Renal pelvis (tissue), 12 donors: ENCODE results near the gene H2AZ1. TPM values are rescaled to one million over a fixed set of nuclear protein-coding genes. Genes with fewer than 3 reads are reported as not detected.

Experiments used
- DNase-seq: peaks from one replicate; pipeline ENCODE4 v3.0.0-alpha.2; 2013
- long read RNA-seq, 16 experiments: transcript quantifications; one replicate each; lab custom pipeline, GENCODE V29; 2026
- polyA plus RNA-seq, 3 donors: library from polyadenylated mRNA; unstranded; fragments of 120-200 nt; gene quantifications; one replicate each; pipeline ENCODE4 v1.2.1, GENCODE V29; 2013; ENCODE audit not compliant: insufficient read length in 3 of 3

The H2AZ1 gene
- polyA plus RNA-seq: 100 to 1,000 TPM; 338 to 440 (median 377) TPM
- long read RNA-seq, donor 1, transcript H2AFZ-203 (4 exons, 1,254 nt): minor isoform, 18 of 360 reads
- long read RNA-seq, donor 1, transcript H2AFZ-201 (5 exons, 979 nt): major isoform, 273 of 360 reads
- long read RNA-seq, donor 1, partial matches to known transcripts: 52 of 360 reads
- long read RNA-seq, donor 1, other reads (novel, unspliced or antisense): 17 of 360 reads
- long read RNA-seq, donor 2, transcript H2AFZ-201 (5 exons, 979 nt): major isoform, 401 of 510 reads
- long read RNA-seq, donor 2, transcript H2AFZ-203 (4 exons, 1,254 nt): minor isoform, 11 of 510 reads
- long read RNA-seq, donor 2, partial matches to known transcripts: 62 of 510 reads
- long read RNA-seq, donor 2, other reads (novel, unspliced or antisense): 35 of 510 reads
- long read RNA-seq, donor 3, transcript H2AFZ-203 (4 exons, 1,254 nt): minor isoform, 7 of 388 reads
- long read RNA-seq, donor 3, transcript H2AFZ-201 (5 exons, 979 nt): major isoform, 301 of 388 reads
- long read RNA-seq, donor 3, partial matches to known transcripts: 39 of 388 reads
- long read RNA-seq, donor 3, other reads (novel, unspliced or antisense): 39 of 388 reads
- long read RNA-seq, donor 4, transcript H2AFZ-203 (4 exons, 1,254 nt): minor isoform, 16 of 394 reads
- long read RNA-seq, donor 4, transcript H2AFZ-201 (5 exons, 979 nt): major isoform, 321 of 394 reads
- long read RNA-seq, donor 4, partial matches to known transcripts: 18 of 394 reads
- long read RNA-seq, donor 4, other reads (novel, unspliced or antisense): 35 of 394 reads
- long read RNA-seq, donor 5, transcript H2AFZ-201 (5 exons, 979 nt): major isoform, 190 of 216 reads
- long read RNA-seq, donor 5, transcript H2AFZ-203 (4 exons, 1,254 nt): minor isoform, 5 of 216 reads
- long read RNA-seq, donor 5, partial matches to known transcripts: 5 of 216 reads
- long read RNA-seq, donor 5, other reads (novel, unspliced or antisense): 14 of 216 reads
- long read RNA-seq, donor 6, transcript H2AFZ-203 (4 exons, 1,254 nt): minor isoform, 7 of 248 reads
- long read RNA-seq, donor 6, transcript H2AFZ-201 (5 exons, 979 nt): major isoform, 201 of 248 reads
- long read RNA-seq, donor 6, partial matches to known transcripts: 13 of 248 reads
- long read RNA-seq, donor 6, other reads (novel, unspliced or antisense): 25 of 248 reads
- long read RNA-seq, donor 7, transcript H2AFZ-201 (5 exons, 979 nt): major isoform, 325 of 384 reads
- long read RNA-seq, donor 7, transcript H2AFZ-203 (4 exons, 1,254 nt): minor isoform, 10 of 384 reads
- long read RNA-seq, donor 7, partial matches to known transcripts: 17 of 384 reads
- long read RNA-seq, donor 7, other reads (novel, unspliced or antisense): 31 of 384 reads
- long read RNA-seq, donor 8, transcript H2AFZ-201 (5 exons, 979 nt): major isoform, 111 of 122 reads
- long read RNA-seq, donor 8, partial matches to known transcripts: 0 of 122 reads
- long read RNA-seq, donor 8, other reads (novel, unspliced or antisense): 6 of 122 reads
- long read RNA-seq, donor 9, transcript H2AFZ-201 (5 exons, 979 nt): major isoform, 331 of 388 reads
- long read RNA-seq, donor 9, transcript H2AFZ-203 (4 exons, 1,254 nt): minor isoform, 12 of 388 reads
- long read RNA-seq, donor 9, partial matches to known transcripts: 9 of 388 reads
- long read RNA-seq, donor 9, other reads (novel, unspliced or antisense): 35 of 388 reads
- long read RNA-seq, donor 10, transcript H2AFZ-203 (4 exons, 1,254 nt): minor isoform, 10 of 368 reads
- long read RNA-seq, donor 10, transcript H2AFZ-201 (5 exons, 979 nt): major isoform, 276 of 368 reads
- long read RNA-seq, donor 10, partial matches to known transcripts: 54 of 368 reads
- long read RNA-seq, donor 10, other reads (novel, unspliced or antisense): 27 of 368 reads
- long read RNA-seq, donor 11, transcript H2AFZ-201 (5 exons, 979 nt): major isoform, 195 of 233 reads
- long read RNA-seq, donor 11, transcript H2AFZ-203 (4 exons, 1,254 nt): minor isoform, 8 of 233 reads
- long read RNA-seq, donor 11, partial matches to known transcripts: 9 of 233 reads
- long read RNA-seq, donor 11, other reads (novel, unspliced or antisense): 17 of 233 reads
- long read RNA-seq, donor 12, transcript H2AFZ-201 (5 exons, 979 nt): major isoform, 397 of 463 reads
- long read RNA-seq, donor 12, transcript H2AFZ-203 (4 exons, 1,254 nt): minor isoform, 17 of 463 reads
- long read RNA-seq, donor 12, partial matches to known transcripts: 15 of 463 reads
- long read RNA-seq, donor 12, other reads (novel, unspliced or antisense): 33 of 463 reads
- long read RNA-seq, donor 13, transcript H2AFZ-201 (5 exons, 979 nt): major isoform, 135 of 157 reads
- long read RNA-seq, donor 13, partial matches to known transcripts: 5 of 157 reads
- long read RNA-seq, donor 13, other reads (novel, unspliced or antisense): 13 of 157 reads
- long read RNA-seq, donor 14, transcript H2AFZ-201 (5 exons, 979 nt): major isoform, 453 of 630 reads
- long read RNA-seq, donor 14, transcript H2AFZ-203 (4 exons, 1,254 nt): minor isoform, 14 of 630 reads
- long read RNA-seq, donor 14, partial matches to known transcripts: 97 of 630 reads
- long read RNA-seq, donor 14, other reads (novel, unspliced or antisense): 61 of 630 reads
- long read RNA-seq, donor 15, transcript H2AFZ-203 (4 exons, 1,254 nt): minor isoform, 13 of 429 reads
- long read RNA-seq, donor 15, transcript H2AFZ-201 (5 exons, 979 nt): major isoform, 355 of 429 reads
- long read RNA-seq, donor 15, partial matches to known transcripts: 23 of 429 reads
- long read RNA-seq, donor 15, other reads (novel, unspliced or antisense): 34 of 429 reads
- long read RNA-seq, donor 16, transcript H2AFZ-203 (4 exons, 1,254 nt): minor isoform, 15 of 486 reads
- long read RNA-seq, donor 16, transcript H2AFZ-201 (5 exons, 979 nt): major isoform, 352 of 486 reads
- long read RNA-seq, donor 16, partial matches to known transcripts: 76 of 486 reads
- long read RNA-seq, donor 16, other reads (novel, unspliced or antisense): 38 of 486 reads

DNA sequence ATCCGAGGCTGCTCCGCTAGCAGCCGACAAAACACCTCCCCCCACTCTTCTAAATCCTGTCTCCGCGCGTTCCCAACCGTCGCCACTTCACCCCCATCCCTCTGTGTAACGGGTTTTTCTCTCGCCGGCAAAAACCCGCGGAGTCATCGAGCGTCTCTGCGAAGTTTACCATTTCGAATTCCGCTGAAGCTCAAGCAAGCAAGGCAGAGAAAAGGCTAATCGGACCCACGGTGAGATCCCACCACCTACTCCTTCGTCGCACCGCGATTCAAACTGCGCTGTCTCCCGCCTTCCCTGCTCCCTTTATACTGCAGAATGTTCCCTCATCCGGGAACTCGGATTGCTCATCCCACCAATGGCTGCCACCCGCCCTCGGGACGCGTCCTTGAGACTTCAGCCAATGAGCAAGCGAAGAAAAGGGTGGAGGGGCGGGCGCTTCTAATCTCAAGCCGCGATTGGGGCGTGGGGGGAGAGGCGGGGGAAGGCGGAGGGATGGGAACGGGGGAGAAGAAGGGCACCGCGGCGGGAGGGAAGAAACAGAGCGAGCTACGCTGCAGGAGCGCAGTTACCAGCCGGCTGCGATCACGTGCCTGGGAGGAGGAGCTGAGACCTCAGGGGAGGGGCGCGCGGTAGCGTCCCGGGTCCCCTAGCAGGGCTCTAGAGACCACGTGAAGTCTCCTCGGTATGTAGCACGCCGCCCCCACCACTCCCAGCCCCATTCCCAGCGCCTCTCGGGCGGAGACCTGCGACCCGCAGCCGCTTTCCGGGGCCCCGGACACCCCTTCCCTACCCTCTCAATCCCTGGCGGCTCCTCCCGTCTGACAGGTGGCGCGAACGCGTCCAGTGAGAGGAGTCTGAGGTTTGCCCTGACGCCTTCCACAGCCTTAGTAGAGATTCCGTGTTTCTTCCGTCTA, at the start of gene H2AZ1:
H2AZ1 (minus strand) TSS at position 277 of the 914 bp plus-strand sequence; CDS start at position 172, 105 bp downstream.
- DNase-seq: peak; percentile 100

GRCh38 chr4:99998062-99998867, 48.2 kb upstream of the H2AZ1 start:
- DNase-seq: no peak

DNA sequence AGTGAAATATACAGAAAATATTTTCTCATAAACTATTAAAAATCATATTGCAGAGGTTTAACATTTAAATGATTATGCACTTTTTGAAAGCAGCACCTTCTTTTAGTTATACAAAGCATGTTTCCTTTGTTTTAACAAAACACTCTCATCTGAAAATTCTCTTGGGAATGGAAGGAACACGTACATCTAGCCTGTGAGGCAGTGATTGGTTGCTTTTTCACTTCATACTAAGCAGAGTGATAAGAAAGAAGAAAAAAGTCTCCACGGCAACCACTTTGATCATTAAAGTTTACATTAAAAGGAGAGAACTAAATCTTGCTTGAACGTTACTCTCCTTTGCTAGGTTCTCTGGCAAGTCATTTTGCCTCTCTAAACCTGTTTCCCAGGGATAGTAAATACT, 41.7 kb upstream of the H2AZ1 start:
- DNase-seq: no peak

DNA sequence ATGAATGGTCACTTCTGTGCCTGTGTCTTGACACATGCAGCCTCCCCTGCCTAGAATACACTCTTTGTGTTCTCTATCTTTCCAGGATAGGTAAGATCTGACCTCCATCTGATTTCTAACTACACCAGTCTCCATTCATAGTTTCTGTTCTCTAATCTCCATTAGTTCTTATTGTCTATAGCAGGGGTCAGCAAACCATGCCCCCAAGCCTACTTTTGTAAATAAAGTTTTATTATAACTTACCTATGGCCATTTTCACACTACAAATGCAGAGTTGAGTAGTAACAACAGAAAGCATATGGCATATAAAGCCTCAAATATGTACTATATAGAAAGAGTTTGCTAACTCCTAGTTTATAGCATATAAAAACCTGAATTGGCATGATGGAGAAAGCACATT, 37.6 kb upstream of the H2AZ1 start:
- no peak for DNase-seq

GRCh38 chr4:99986792-99987191, 36.7 kb upstream of the H2AZ1 start:
- DNase-seq: no peak

DNA sequence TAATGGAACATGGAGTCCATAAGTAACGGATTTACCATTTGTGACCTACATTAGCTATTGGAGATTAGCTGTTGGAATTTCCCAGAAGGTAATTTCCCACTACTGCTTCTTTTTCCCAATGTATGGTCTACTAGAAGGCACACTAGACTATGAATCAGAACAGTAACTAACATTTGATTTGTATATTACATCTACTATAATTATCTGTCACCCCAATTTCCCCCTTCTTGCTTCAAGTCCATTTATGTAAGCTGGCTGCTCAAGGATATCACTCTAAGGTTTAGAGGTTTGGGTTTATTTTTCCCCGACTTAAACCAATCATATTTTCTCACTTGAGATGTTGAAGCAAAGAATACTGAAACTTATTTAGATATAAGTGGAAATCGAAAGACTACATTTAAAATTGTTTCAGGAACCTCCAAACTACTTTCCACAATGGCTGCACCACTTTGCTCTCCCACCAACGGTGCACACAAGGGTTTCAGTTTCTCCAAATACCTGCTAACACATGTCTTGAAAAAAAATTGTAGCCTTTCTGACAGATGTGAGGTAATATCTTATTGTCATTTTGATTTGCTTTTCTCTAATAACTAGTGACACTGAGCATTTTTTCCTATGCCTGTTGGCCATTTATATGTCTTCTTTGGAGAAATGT, 33.3 kb upstream of the H2AZ1 start:
- no peak for DNase-seq

DNA sequence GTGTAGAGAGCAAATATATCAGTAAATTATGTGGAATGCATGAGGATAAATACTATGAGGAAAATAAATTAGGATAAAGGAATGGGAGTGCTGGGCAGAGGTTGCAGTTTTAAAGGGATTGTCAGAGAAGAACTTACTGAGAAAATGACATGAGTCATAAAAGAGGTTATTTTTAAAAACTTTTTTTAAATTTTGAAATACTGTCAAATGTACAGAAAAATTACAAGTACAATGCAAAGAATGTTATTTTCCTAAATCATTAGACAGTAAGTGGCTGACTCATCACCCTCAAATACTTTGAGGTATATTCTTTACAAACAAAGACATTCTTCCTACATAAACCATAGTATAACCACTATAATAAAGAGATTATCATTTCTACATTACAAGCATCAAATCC, 29.8 kb upstream of the H2AZ1 start:
- DNase-seq: no peak

DNA sequence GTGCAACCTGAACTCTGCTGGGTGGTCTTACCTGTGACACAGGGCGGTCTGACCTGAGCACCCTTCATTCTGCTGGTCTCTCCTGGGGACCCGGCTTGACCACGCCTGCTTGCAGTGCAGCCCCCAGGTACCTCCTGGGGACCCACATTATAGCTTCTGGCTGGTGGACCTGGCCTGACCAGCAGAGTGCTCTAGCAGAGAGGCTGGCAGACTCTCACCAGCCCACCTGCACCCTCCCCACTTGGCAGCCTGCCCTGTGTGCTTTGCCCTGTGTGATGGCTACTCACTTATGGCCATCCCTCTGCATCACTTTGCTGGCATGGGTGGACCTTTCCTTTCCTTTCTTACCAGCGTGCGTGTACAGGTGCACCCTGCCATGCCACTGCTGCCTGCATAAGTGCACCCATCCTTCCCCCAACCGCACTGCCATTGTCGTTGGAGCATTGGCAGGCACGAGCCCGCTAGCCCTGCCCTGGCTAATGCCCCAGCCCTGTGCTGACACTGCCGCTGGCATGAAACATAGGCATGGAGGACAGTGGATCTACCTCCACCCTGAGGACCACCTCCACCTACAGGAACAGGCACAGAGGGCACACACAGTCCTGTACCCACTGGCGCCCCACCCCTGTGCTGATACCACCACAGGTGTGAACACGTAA, 21.5 kb upstream of the H2AZ1 start:
- DNase-seq: no peak

- no peak for DNase-seq
These were observed 18.3 kb upstream of the H2AZ1 start for GRCh38 chr4:99968330-99968729.

DNA sequence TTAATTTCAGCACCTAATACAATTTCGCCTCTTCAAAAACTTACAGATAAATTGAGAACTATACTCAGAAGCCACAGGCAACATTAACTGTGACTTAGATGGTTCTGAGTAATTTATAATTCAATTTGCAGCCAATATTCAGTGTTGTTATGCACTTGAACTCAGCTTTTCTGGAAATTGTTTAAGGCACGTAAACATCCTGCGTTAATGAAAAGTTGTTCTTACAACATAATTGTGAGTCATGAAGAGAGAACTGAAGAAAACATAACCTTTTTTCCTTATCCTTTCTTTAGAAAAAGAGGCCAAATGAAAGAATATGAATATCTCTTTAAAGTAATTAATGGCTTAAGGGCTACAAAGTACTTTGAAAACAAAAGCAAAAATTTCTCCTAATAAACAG, 16.6 kb upstream of the H2AZ1 start:
- DNase-seq: no peak

DNA sequence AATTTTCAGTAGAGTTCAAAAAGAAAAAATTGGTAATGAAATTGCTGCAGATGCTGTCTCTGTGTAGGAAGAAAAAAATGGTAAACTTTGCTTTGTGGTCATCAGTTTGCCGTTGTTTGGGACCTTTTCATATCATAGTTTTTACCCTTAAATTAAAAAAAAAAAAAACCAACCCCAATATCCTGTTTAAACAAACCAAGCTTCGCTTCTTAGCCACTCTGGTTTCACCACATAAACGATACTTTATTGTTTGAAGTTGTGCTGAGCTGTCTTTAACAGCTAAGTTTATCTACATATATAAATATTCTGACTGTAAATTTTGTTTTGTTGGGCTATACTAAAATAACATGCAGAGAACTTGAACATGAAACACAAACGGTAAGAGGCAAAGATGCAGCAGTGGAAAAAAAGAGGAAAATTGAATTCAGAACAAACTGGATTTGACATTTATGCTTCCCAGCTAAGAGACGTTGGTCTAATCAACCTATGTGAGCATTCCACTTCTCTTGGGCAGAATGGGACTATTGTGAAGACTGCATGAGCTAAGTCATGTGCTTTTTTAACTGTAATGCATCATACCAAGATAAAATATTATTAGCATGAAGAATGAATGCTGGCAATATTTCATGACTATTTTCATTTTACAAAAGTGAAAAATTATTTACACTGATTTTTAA, 15.7 kb upstream of the H2AZ1 start:
- no peak for DNase-seq

DNA sequence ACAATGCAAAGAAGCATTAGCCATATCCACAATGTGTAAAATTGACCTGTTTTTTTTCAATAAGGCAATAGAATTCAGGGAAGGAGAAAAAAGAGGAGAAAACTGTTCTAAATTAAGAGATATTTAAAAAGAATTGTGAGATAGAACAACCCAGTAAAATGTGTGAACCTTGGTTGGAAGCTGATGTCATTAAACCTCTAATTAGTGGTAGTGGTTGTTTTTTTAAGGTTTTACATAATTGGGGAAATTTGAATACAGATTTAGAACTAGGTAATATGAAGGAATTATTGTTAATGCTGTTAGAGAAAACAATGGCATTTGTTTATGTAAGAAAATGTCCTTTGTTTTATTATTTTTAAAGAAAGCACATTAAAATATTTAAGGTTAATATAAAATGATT, 15.1 kb upstream of the H2AZ1 start:
- DNase-seq: no peak

GRCh38 chr4:99961711-99962110, 11.6 kb upstream of the H2AZ1 start:
- no peak for DNase-seq

DNA sequence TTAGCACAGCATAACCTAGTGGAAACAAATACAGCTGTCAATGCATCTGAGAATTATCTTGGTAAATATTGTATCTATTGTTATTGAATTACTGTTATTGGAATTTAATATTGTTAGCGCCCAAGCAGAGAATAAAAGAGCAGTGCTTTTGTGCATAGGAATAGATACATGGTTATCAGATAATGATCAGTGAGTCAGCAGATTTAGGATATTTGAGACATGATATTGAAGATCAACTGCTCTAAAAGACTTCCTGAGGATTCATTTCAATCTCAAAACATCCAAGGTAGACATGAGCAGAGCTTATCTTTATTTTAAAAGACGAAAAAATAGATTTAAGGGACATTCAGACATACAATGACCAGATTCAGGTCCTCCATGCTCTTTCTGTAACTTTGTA, 10.6 kb upstream of the H2AZ1 start:
- DNase-seq: no peak
